K562 (cell line): ENCODE measurements around the gene NLRC3. TPM values are rescaled to one million over a fixed set of nuclear protein-coding genes. Genes with fewer than 3 reads are reported as not detected.

Experiments
- E2F8 ChIP-seq: fragments of 450-650 bp; IDR thresholded peaks from 2 replicates; pipeline ENCODE4 v1.7.1; 2018; ENCODE audit warnings: mild to moderate bottlenecking, low read depth; ENCODE audit not compliant: partially characterized antibody
- HNRNPH1 ChIP-seq: fragments of 200-400 bp; formaldehyde crosslinking; optimal IDR thresholded peaks from 2 replicates; pipeline ENCODE3; 2017; ENCODE audit warnings: low read depth, mild to moderate bottlenecking, low read length, moderate library complexity
- PHF20 ChIP-seq: fragments of 450-650 bp; IDR thresholded peaks from 2 replicates; pipeline ENCODE4 v1.6.1; 2018; ENCODE audit not compliant: partially characterized antibody
- ZBTB17 ChIP-seq: fragments of 450-650 bp; formaldehyde crosslinking; IDR thresholded peaks from 2 replicates; pipeline ENCODE4 v1.4.0; 2020; ENCODE audit warnings: mild to moderate bottlenecking
- polyA plus RNA-seq, 8 experiments: library from polyadenylated mRNA; depleted of rRNA in 4 of 8; stranded (reverse) in 5 of 8; unstranded in 3 of 8; fragments of >200 nt; fragmentation: Nextera tagmentation in 2 of 8; fragmentation: Illumina TruSeq in 1 of 8; extraction: Ambion mirVana in 2 of 8; extraction: Trizol in 1 of 8; gene quantifications; 2 replicates each; pipeline versions ENCODE4 v1.2.1 to v1.2.3, GENCODE V29; 2011 to 2014; ENCODE audit warnings: inconsistent platforms in 1 of 8, missing spikeins in 1 of 8
- total RNA-seq, 7 experiments: library from RNA; depleted of rRNA in 6 of 7; stranded (reverse); fragments of >200 nt in 6 of 7; fragmentation: Illumina TruSeq in 2 of 7; extraction: Trizol in 2 of 7; gene quantifications; 2 replicates each; pipeline versions ENCODE4 v1.2.1 to v1.2.3, GENCODE V29; 2011 to 2021; ENCODE audit warnings: low replicate concordance in 1 of 7
- TF ChIP-seq, protein P1 (sequence below): fragments of 200-600 bp; sonication (generic); IDR thresholded peaks from one replicate; pipeline ENCODE4 v1.6.1; 2012; ENCODE audit warnings: mild to moderate bottlenecking, low read depth, low read length, inconsistent platforms

The NLRC3 gene
- total and polyA plus RNA-seq, 9 of the 15 experiments (the other 6 are each of a cell fraction or from before 2014, with no cell fraction given): 0.03 to 0.13 (median 0.03) TPM; not detected in 4

DNA sequence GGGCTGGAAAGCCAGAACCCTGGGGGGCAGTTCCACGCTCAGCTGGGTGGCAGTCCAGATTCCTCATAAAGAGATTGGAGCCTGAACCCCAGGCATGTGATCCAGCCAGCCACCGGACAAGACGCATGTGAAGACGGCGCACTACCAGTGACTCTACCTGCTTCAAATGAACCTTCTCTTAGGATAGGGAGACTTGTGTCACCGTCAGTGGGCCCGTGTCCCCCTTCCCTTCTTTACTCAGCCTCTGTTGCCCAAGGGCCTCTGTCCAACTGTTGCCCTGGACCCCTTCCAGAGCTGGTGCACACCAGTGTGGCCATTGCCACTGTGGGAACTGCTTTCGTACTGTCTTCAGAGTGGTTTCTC lies 58.2 kb downstream of the NLRC3 start (continued):
- TF ChIP-seq, protein P1, sequence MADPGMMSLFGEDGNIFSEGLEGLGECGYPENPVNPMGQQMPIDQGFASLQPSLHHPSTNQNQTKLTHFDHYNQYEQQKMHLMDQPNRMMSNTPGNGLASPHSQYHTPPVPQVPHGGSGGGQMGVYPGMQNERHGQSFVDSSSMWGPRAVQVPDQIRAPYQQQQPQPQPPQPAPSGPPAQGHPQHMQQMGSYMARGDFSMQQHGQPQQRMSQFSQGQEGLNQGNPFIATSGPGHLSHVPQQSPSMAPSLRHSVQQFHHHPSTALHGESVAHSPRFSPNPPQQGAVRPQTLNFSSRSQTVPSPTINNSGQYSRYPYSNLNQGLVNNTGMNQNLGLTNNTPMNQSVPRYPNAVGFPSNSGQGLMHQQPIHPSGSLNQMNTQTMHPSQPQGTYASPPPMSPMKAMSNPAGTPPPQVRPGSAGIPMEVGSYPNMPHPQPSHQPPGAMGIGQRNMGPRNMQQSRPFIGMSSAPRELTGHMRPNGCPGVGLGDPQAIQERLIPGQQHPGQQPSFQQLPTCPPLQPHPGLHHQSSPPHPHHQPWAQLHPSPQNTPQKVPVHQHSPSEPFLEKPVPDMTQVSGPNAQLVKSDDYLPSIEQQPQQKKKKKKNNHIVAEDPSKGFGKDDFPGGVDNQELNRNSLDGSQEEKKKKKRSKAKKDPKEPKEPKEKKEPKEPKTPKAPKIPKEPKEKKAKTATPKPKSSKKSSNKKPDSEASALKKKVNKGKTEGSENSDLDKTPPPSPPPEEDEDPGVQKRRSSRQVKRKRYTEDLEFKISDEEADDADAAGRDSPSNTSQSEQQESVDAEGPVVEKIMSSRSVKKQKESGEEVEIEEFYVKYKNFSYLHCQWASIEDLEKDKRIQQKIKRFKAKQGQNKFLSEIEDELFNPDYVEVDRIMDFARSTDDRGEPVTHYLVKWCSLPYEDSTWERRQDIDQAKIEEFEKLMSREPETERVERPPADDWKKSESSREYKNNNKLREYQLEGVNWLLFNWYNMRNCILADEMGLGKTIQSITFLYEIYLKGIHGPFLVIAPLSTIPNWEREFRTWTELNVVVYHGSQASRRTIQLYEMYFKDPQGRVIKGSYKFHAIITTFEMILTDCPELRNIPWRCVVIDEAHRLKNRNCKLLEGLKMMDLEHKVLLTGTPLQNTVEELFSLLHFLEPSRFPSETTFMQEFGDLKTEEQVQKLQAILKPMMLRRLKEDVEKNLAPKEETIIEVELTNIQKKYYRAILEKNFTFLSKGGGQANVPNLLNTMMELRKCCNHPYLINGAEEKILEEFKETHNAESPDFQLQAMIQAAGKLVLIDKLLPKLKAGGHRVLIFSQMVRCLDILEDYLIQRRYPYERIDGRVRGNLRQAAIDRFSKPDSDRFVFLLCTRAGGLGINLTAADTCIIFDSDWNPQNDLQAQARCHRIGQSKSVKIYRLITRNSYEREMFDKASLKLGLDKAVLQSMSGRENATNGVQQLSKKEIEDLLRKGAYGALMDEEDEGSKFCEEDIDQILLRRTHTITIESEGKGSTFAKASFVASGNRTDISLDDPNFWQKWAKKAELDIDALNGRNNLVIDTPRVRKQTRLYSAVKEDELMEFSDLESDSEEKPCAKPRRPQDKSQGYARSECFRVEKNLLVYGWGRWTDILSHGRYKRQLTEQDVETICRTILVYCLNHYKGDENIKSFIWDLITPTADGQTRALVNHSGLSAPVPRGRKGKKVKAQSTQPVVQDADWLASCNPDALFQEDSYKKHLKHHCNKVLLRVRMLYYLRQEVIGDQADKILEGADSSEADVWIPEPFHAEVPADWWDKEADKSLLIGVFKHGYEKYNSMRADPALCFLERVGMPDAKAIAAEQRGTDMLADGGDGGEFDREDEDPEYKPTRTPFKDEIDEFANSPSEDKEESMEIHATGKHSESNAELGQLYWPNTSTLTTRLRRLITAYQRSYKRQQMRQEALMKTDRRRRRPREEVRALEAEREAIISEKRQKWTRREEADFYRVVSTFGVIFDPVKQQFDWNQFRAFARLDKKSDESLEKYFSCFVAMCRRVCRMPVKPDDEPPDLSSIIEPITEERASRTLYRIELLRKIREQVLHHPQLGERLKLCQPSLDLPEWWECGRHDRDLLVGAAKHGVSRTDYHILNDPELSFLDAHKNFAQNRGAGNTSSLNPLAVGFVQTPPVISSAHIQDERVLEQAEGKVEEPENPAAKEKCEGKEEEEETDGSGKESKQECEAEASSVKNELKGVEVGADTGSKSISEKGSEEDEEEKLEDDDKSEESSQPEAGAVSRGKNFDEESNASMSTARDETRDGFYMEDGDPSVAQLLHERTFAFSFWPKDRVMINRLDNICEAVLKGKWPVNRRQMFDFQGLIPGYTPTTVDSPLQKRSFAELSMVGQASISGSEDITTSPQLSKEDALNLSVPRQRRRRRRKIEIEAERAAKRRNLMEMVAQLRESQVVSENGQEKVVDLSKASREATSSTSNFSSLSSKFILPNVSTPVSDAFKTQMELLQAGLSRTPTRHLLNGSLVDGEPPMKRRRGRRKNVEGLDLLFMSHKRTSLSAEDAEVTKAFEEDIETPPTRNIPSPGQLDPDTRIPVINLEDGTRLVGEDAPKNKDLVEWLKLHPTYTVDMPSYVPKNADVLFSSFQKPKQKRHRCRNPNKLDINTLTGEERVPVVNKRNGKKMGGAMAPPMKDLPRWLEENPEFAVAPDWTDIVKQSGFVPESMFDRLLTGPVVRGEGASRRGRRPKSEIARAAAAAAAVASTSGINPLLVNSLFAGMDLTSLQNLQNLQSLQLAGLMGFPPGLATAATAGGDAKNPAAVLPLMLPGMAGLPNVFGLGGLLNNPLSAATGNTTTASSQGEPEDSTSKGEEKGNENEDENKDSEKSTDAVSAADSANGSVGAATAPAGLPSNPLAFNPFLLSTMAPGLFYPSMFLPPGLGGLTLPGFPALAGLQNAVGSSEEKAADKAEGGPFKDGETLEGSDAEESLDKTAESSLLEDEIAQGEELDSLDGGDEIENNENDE: no peak
- no peak for TF ChIP-seq ZBTB17 (CRISPR knock-in tag)
- no peak for TF ChIP-seq E2F8
- TF ChIP-seq PHF20: no peak
- TF ChIP-seq HNRNPH1: no peak
- TF ChIP-seq, all 486 proteins: peak for 0
